ENCODE results near the gene THSD7B. TPM values are rescaled to one million over a fixed set of nuclear protein-coding genes. Genes with fewer than 3 reads are reported as not detected.

The THSD7B gene
- 0.13 TPM in 1 of 2 replicates, not detected in the other for total RNA-seq

GRCh38 chr2:136765256-136766072 lies at the start of gene THSD7B:
Gene THSD7B (plus strand): TSS chr2:136765545. CDS start chr2:136882179, 116,634 bp downstream.
- Histone ChIP-seq H3K4me3 (ENCODE audit: low read depth, low read length) (peak within 1 kb of the TSS; percentile 27), H3K36me3 (ENCODE audit: control insufficient read depth, insufficient read depth, low read length) (no peaks in the 10 kb centered on the region), H3K27me3 (ENCODE audit: control insufficient read depth, insufficient read depth, low read length) (peaks cover 15% of the 10 kb centered on the region)
- FAIRE-seq = no peak
- no peak for DNase-seq (ENCODE audit: low read depth)
- no peak for TF ChIP-seq CTCF (IDR thresholded peaks at IDR 0.05; ENCODE audit: insufficient read depth, low read length, severe bottlenecking)

GRCh38 chr2:136718273-136718672 lies 47.1 kb upstream of the THSD7B start:
- DNase-seq (ENCODE audit: low read depth) (no peak), FAIRE-seq (no peak)
- H3K27me3 ChIP-seq (ENCODE audit: control insufficient read depth, insufficient read depth, low read length) = no peaks in the 10 kb centered on the region
- no peaks in the 10 kb centered on the region for H3K36me3 ChIP-seq (ENCODE audit: control insufficient read depth, insufficient read depth, low read length)
- TF ChIP-seq CTCF (IDR thresholded peaks at IDR 0.05; ENCODE audit: insufficient read depth, low read length, severe bottlenecking) = no peak
- no peak overlapping the region for H3K4me3 ChIP-seq (ENCODE audit: low read depth, low read length)

- Histone ChIP-seq H3K27me3 (ENCODE audit: control insufficient read depth, insufficient read depth, low read length) (no peaks in the 10 kb centered on the region), H3K36me3 (ENCODE audit: control insufficient read depth, insufficient read depth, low read length) (no peaks in the 10 kb centered on the region), H3K4me3 (ENCODE audit: low read depth, low read length) (no peak overlapping the region)
- FAIRE-seq = no peak
- no peak for TF ChIP-seq CTCF (IDR thresholded peaks at IDR 0.05; ENCODE audit: insufficient read depth, low read length, severe bottlenecking)
- DNase-seq (ENCODE audit: low read depth) = no peak
Observed at GRCh38 chr2:136727973-136728699, 37.2 kb upstream of the THSD7B start.

- H3K36me3 ChIP-seq (ENCODE audit: control insufficient read depth, insufficient read depth, low read length) = no peaks in the 10 kb centered on the region
- no peak for FAIRE-seq
- TF ChIP-seq CTCF (IDR thresholded peaks at IDR 0.05; ENCODE audit: insufficient read depth, low read length, severe bottlenecking) = no peak
Observed at GRCh38 chr2:136736236-136736635, 29.1 kb upstream of the THSD7B start.

GRCh38 chr2:136738044-136738443 lies 27.3 kb upstream of the THSD7B start:
- H3K4me3 ChIP-seq (ENCODE audit: low read depth, low read length) = no peak overlapping the region
- FAIRE-seq (no peak), DNase-seq (ENCODE audit: low read depth) (no peak)
- no peaks in the 10 kb centered on the region for H3K36me3 ChIP-seq (ENCODE audit: control insufficient read depth, insufficient read depth, low read length)
- TF ChIP-seq CTCF (IDR thresholded peaks at IDR 0.05; ENCODE audit: insufficient read depth, low read length, severe bottlenecking) = no peak
- H3K27me3 ChIP-seq (ENCODE audit: control insufficient read depth, insufficient read depth, low read length) = no peaks in the 10 kb centered on the region

More at GRCh38 chr2:136736236-136736635, 29.1 kb upstream of the THSD7B start:
- no peaks in the 10 kb centered on the region for H3K27me3 ChIP-seq (ENCODE audit: control insufficient read depth, insufficient read depth, low read length)
- DNase-seq (ENCODE audit: low read depth) = no peak
- no peak overlapping the region for H3K4me3 ChIP-seq (ENCODE audit: low read depth, low read length)

All from bronchial epithelial cell (primary cell).